ENCODE data around the gene FAM168B. TPM values are rescaled to one million over a fixed set of nuclear protein-coding genes. Genes with fewer than 3 reads are reported as not detected.

The FAM168B gene
- polyA plus RNA-seq, 1 donor (not counting 4 experiments of a cell fraction or from before 2014, with no cell fraction given): 50.8 TPM

GRCh38 chr2:131036696-131037397, 56.4 kb downstream of the FAM168B start:
- no peaks in the 10 kb centered on the region for H3K79me2 ChIP-seq (ENCODE audit: control insufficient read depth, insufficient read depth, low read length)
- no peak for TF ChIP-seq CTCF (optimal IDR thresholded peaks at IDR 0.05 in 1 of 3, IDR thresholded peaks at IDR 0.05 in 1 of 3, conservative IDR thresholded peaks at IDR 0.05 in 1 of 3; ENCODE audit: extremely low read depth in 1 of 3, insufficient read depth in 2 of 3, low read length in 3 of 3)
- no peak for TF ChIP-seq EZH2 (IDR thresholded peaks at IDR 0.05; ENCODE audit: low read length)
- peaks cover 10 to 14% of the 10 kb centered on the region in 2 experiments for H3K36me3 ChIP-seq (ENCODE audit: control insufficient read depth in 2 of 2, extremely low read depth in 1 of 2, insufficient read depth in 2 of 2, low read length in 2 of 2)
- dilution Hi-C loops (cut with MboI; ENCODE audit: extremely low pct_ligation_motif_present, low sequenced_read_pairs): no loop called here
- DNase-seq (ENCODE audit: low read depth, low spot score) (no peak), FAIRE-seq (no peak)
- no peak overlapping the region for H2AFZ ChIP-seq (ENCODE audit: control insufficient read depth, low read length)
- H4K20me1 ChIP-seq (ENCODE audit: control insufficient read depth, extremely low read depth, insufficient read depth, low read length): no peaks in the 10 kb centered on the region
- H3K4me1 ChIP-seq (ENCODE audit: control insufficient read depth, extremely low read depth, insufficient read depth, low read length): peaks cover 12% of the 10 kb centered on the region
- no peaks in the 10 kb centered on the region for H3K27me3 ChIP-seq (ENCODE audit: control insufficient read depth, extremely low read depth, insufficient read depth, low read length)
- no peak overlapping the region for H3K9ac ChIP-seq (ENCODE audit: control insufficient read depth, extremely low read depth, insufficient read depth, low read length)
- no peak overlapping the region for H3K4me2 ChIP-seq (ENCODE audit: control insufficient read depth, extremely low read depth, insufficient read depth, low read depth, low read length)
- no peaks in the 10 kb centered on the region for H3K9me3 ChIP-seq (ENCODE audit: control insufficient read depth, low read depth, low read length)
- no peaks in the 10 kb centered on the region for H3K9me1 ChIP-seq (ENCODE audit: control insufficient read depth, extremely low read depth, insufficient read depth, low read length)
- H3K27ac ChIP-seq (ENCODE audit: control insufficient read depth, insufficient read depth, low read length): no peak overlapping the region
- H3K4me3 ChIP-seq (ENCODE audit: control insufficient read depth in 2 of 3, extremely low read depth in 1 of 3, insufficient read depth in 2 of 3, low read depth in 1 of 3, low read length in 3 of 3): no peak overlapping the region

- TF ChIP-seq CTCF (optimal IDR thresholded peaks at IDR 0.05 in 1 of 3, IDR thresholded peaks at IDR 0.05 in 1 of 3, conservative IDR thresholded peaks at IDR 0.05 in 1 of 3; ENCODE audit: extremely low read depth in 1 of 3, insufficient read depth in 2 of 3, low read length in 3 of 3) (no peak), EZH2 (IDR thresholded peaks at IDR 0.05; ENCODE audit: low read length) (no peak)
- Histone ChIP-seq H3K4me3 (ENCODE audit: control insufficient read depth in 2 of 3, extremely low read depth in 1 of 3, insufficient read depth in 2 of 3, low read depth in 1 of 3, low read length in 3 of 3) (no peak overlapping the region), H2AFZ (ENCODE audit: control insufficient read depth, low read length) (no peak overlapping the region), H4K20me1 (ENCODE audit: control insufficient read depth, extremely low read depth, insufficient read depth, low read length) (no peaks in the 10 kb centered on the region), H3K36me3 (ENCODE audit: control insufficient read depth in 2 of 2, extremely low read depth in 1 of 2, insufficient read depth in 2 of 2, low read length in 2 of 2) (peaks cover 5 to 9% of the 10 kb centered on the region in 2 experiments), H3K9ac (ENCODE audit: control insufficient read depth, extremely low read depth, insufficient read depth, low read length) (no peak overlapping the region), H3K79me2 (ENCODE audit: control insufficient read depth, insufficient read depth, low read length) (no peaks in the 10 kb centered on the region), H3K4me1 (ENCODE audit: control insufficient read depth, extremely low read depth, insufficient read depth, low read length) (peaks cover 12% of the 10 kb centered on the region), H3K27me3 (ENCODE audit: control insufficient read depth, extremely low read depth, insufficient read depth, low read length) (no peaks in the 10 kb centered on the region), H3K9me3 (ENCODE audit: control insufficient read depth, low read depth, low read length) (no peaks in the 10 kb centered on the region), H3K9me1 (ENCODE audit: control insufficient read depth, extremely low read depth, insufficient read depth, low read length) (no peaks in the 10 kb centered on the region), H3K4me2 (ENCODE audit: control insufficient read depth, extremely low read depth, insufficient read depth, low read depth, low read length) (no peak overlapping the region), H3K27ac (ENCODE audit: control insufficient read depth, insufficient read depth, low read length) (no peak overlapping the region)
- FAIRE-seq: no peak
- dilution Hi-C loops (cut with MboI; ENCODE audit: extremely low pct_ligation_motif_present, low sequenced_read_pairs): no loop called here
- DNase-seq (ENCODE audit: low read depth, low spot score): no peak
Measured at GRCh38 chr2:131036269-131036668, 57.0 kb downstream of the FAM168B start.

All from keratinocyte (primary cell).